Trophoblast cell (in vitro differentiated cells and primary cell): ENCODE measurements around the gene MVP.

Experiments used
- DNase-seq, 2 donors: peaks; one replicate each; pipeline ENCODE4 v3.0.0-alpha.2; 2016
- H2AFZ ChIP-seq: 2 replicates; pipeline ENCODE4 v1.6.1; 2013; ENCODE audit warnings: low read length, moderate library complexity, mild to moderate bottlenecking; ENCODE audit not compliant: insufficient read depth, poor library complexity
- H2AK5ac ChIP-seq: 2 replicates; pipeline ENCODE4 v1.6.1; 2013; ENCODE audit warnings: mild to moderate bottlenecking, low read length
- H2BK120ac ChIP-seq: 2 replicates; pipeline ENCODE4 v1.6.1; 2013; ENCODE audit warnings: low read length, mild to moderate bottlenecking, moderate library complexity; ENCODE audit not compliant: insufficient read depth, poor library complexity
- H2BK12ac ChIP-seq: 2 replicates; pipeline ENCODE4 v1.6.1; 2013; ENCODE audit warnings: mild to moderate bottlenecking, low read length, moderate library complexity
- H2BK5ac ChIP-seq: 2 replicates; pipeline ENCODE4 v1.6.1; 2013; ENCODE audit warnings: low read length, low read depth, moderate library complexity, mild to moderate bottlenecking; ENCODE audit not compliant: poor library complexity
- H3K14ac ChIP-seq: 2 replicates; pipeline ENCODE4 v1.6.1; 2013; ENCODE audit warnings: mild to moderate bottlenecking, low read length
- H3K18ac ChIP-seq: 2 replicates; pipeline ENCODE4 v1.6.1; 2013; ENCODE audit warnings: mild to moderate bottlenecking, low read length
- H3K23ac ChIP-seq: 2 replicates; pipeline ENCODE4 v1.6.1; 2013; ENCODE audit warnings: low read length
- H3K27ac ChIP-seq: 2 replicates; pipeline ENCODE4 v1.5.1; 2013; ENCODE audit warnings: low read depth, mild to moderate bottlenecking, inconsistent platforms, low read length, moderate library complexity
- H3K27me3 ChIP-seq: 2 replicates; pipeline ENCODE4 v1.6.1; 2013; ENCODE audit warnings: inconsistent platforms, mild to moderate bottlenecking, low read length, moderate library complexity; ENCODE audit not compliant: insufficient read depth
- H3K36me3 ChIP-seq, 2 experiments: 1 replicate in 1 of 2; 2 replicates in 1 of 2; pipeline ENCODE4 v1.6.1; 2013; ENCODE audit warnings: low read length in 2 of 2, mild to moderate bottlenecking in 2 of 2, moderate library complexity in 1 of 2; ENCODE audit not compliant: insufficient read depth in 2 of 2, control insufficient read depth in 1 of 2
- H3K4ac ChIP-seq: 2 replicates; pipeline ENCODE4 v1.6.1; 2013; ENCODE audit warnings: low read depth, mild to moderate bottlenecking, low read length, moderate library complexity
- H3K4me1 ChIP-seq, 2 experiments: 1 replicate in 1 of 2; 2 replicates in 1 of 2; pipeline ENCODE4 v1.6.1; 2013; ENCODE audit warnings: low read length in 2 of 2, mild to moderate bottlenecking in 2 of 2, moderate library complexity in 1 of 2; ENCODE audit not compliant: insufficient read depth in 2 of 2, control insufficient read depth in 1 of 2
- H3K4me2 ChIP-seq: 2 replicates; pipeline ENCODE4 v1.6.1; 2013; ENCODE audit warnings: inconsistent platforms, mild to moderate bottlenecking, low read length, moderate library complexity
- H3K4me3 ChIP-seq: 2 replicates; pipeline ENCODE4 v1.5.1; 2013; ENCODE audit warnings: mild to moderate bottlenecking, low read depth, low read length, inconsistent platforms
- H3K79me1 ChIP-seq: one replicate; pipeline ENCODE4 v1.6.1; 2013; ENCODE audit warnings: low read length
- H3K79me2 ChIP-seq: 2 replicates; pipeline ENCODE4 v1.6.1; 2013; ENCODE audit warnings: low read length, mild to moderate bottlenecking; ENCODE audit not compliant: control insufficient read depth, insufficient read depth, poor library complexity
- H3K9ac ChIP-seq: 2 replicates; pipeline ENCODE4 v1.6.1; 2013; ENCODE audit warnings: mild to moderate bottlenecking, low read length
- H3K9me3 ChIP-seq: 2 replicates; pipeline ENCODE4 v1.6.1; 2013; ENCODE audit warnings: low read depth, mild to moderate bottlenecking, control low read depth, inconsistent platforms, low read length; ENCODE audit not compliant: insufficient read depth
- H4K12ac ChIP-seq: 2 replicates; pipeline ENCODE4 v1.6.1; 2013; ENCODE audit warnings: low read depth, mild to moderate bottlenecking, low read length, moderate library complexity
- H4K8ac ChIP-seq: 2 replicates; pipeline ENCODE4 v1.6.1; 2013; ENCODE audit warnings: low read depth, mild to moderate bottlenecking, low read length, moderate library complexity
- H4K91ac ChIP-seq: one replicate; pipeline ENCODE4 v1.6.1; 2013; ENCODE audit warnings: low read depth, mild to moderate bottlenecking, low read length, moderate library complexity
- WGBS: extraction: QIAGEN DNeasy Blood & Tissue Kit; methylation state at CpG from one replicate; pipeline ENCODE4 v1.1.7; 2013; ENCODE audit warnings: missing lambda C conversion rate; ENCODE audit not compliant: insufficient read length, insufficient coverage; ENCODE audit errors: extremely low coverage; 5-methylcytosine and 5-hydroxymethylcytosine counted together

The MVP gene

DNA sequence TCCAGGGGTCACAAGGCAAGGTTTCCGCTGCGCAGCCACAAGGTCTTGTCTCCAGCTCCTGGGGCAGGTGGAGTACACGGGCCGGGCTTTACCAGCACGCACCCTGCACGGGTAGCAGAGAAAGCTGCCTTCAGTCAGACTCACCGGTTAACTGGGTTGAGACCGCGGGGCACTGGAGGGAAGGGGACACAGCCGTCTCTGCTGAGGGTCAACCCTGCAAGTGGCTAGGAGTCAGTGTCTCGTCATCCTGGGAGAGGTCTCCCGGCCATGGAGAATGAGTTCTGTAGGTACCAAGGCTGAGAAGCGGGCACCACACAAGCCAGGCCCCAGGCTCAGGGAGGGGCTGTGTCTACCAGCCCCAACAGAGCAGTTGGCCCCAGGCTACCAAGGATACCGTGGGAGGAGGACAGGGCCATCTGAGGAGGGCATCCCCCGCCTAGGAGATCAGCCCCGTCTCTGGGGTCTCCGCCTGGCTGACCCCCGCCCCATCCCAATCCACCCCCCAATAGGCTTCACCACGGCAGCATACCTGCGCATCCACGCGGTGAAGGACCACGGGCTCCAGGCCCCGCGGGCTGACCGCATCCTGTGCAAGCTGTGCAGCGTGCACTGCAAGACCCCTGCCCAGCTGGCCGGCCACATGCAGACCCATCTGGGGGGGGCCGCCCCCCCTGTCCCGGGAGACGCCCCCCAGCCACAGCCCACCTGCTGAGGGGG lies 11.1 kb upstream of the MVP start:
- no peak overlapping the region for H3K4me3 ChIP-seq
- no peak overlapping the region for H3K9ac ChIP-seq
- peak overlapping the region; percentile 33 for H3K4ac ChIP-seq
- H2AFZ ChIP-seq = no peak overlapping the region
- H2BK5ac ChIP-seq = no peak overlapping the region
- peaks cover 22% of the 10 kb centered on the region for H3K79me2 ChIP-seq
- peaks cover 4% of the 10 kb centered on the region for H3K9me3 ChIP-seq
- H3K27ac ChIP-seq = peak overlapping the region; percentile 7
- H4K8ac ChIP-seq = no peak overlapping the region
- no peak overlapping the region for H2BK12ac ChIP-seq
- H3K27me3 ChIP-seq = no peaks in the 10 kb centered on the region
- peaks cover 28% of the 10 kb centered on the region for H3K79me1 ChIP-seq
- H4K91ac ChIP-seq = no peak overlapping the region
- WGBS = no CpG with 5 or more reads among the region's 31 CpGs
- H4K12ac ChIP-seq = no peak overlapping the region
- H3K18ac ChIP-seq = peak overlapping the region; percentile 37
- DNase-seq = no peak
- H3K23ac ChIP-seq = no peak overlapping the region
- peak overlapping the region; percentile 52 for H3K4me2 ChIP-seq
- H3K36me3 ChIP-seq = peaks cover 23 to 26% of the 10 kb centered on the region in 2 experiments
- H3K4me1 ChIP-seq = peaks cover 25 to 46% of the 10 kb centered on the region in 2 experiments
- H2AK5ac ChIP-seq = no peak overlapping the region
- no peak overlapping the region for H3K14ac ChIP-seq
- H2BK120ac ChIP-seq = no peak overlapping the region

DNA sequence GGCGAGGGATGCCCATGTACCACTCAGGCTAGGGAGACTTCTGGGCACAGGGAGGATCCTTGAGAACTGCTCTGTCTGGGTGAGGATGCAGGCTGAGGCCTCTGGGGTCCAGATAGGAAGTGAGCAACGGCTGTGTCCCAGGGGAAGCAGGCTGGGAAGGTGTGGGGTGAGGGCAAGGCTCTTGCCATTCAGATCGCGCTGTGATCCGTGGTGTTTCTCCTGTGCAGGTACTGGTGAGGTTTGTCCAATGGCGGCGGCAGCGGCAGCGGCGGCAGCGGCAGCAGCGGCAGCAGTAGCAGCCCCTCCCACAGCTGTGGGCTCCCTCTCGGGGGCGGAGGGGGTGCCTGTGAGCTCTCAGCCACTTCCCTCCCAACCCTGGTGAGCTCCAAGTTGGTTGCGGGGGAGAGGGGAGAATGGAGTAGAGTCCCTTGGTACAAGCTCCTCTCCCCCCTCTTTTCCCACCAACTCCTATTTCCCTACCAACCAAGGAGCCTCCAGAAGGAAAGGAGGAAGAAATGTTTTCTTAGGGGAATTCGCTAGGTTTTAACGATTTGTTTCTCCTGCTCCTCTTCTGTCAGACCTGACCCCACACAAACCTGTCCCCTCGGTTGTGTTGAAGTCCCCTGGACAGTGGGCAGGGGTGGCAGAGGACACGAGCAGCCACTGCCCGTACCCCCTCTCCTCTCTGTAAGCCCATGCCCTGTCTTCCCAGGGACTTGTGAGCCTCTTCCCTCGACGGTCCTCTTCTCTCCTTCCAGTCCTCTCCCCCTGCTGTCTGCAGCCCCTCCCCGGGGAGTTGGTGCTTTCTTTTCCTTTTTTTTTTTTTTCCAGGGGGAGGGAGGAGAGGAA lies 10.2 kb upstream of the MVP start:
- no peak overlapping the region for H3K4ac ChIP-seq
- no peak overlapping the region for H4K8ac ChIP-seq
- H3K4me3 ChIP-seq = no peak overlapping the region
- H2BK5ac ChIP-seq = no peak overlapping the region
- H3K18ac ChIP-seq = no peak overlapping the region
- H3K36me3 ChIP-seq = peaks cover 23 to 25% of the 10 kb centered on the region in 2 experiments
- H2BK12ac ChIP-seq = no peak overlapping the region
- peaks cover 4% of the 10 kb centered on the region for H3K9me3 ChIP-seq
- no peak overlapping the region for H3K9ac ChIP-seq
- no peak overlapping the region for H3K4me2 ChIP-seq
- peaks cover 19 to 43% of the 10 kb centered on the region in 2 experiments for H3K4me1 ChIP-seq
- no peak overlapping the region for H4K12ac ChIP-seq
- no peak for DNase-seq
- no CpG with 5 or more reads among the region's 23 CpGs for WGBS
- H2BK120ac ChIP-seq = no peak overlapping the region
- peaks cover 21% of the 10 kb centered on the region for H3K79me2 ChIP-seq
- peaks cover 24% of the 10 kb centered on the region for H3K79me1 ChIP-seq
- H2AK5ac ChIP-seq = no peak overlapping the region
- no peak overlapping the region for H3K23ac ChIP-seq
- no peaks in the 10 kb centered on the region for H3K27me3 ChIP-seq
- no peak overlapping the region for H2AFZ ChIP-seq
- no peak overlapping the region for H4K91ac ChIP-seq
- peak overlapping the region; percentile 44 for H3K27ac ChIP-seq
- H3K14ac ChIP-seq = no peak overlapping the region

DNA sequence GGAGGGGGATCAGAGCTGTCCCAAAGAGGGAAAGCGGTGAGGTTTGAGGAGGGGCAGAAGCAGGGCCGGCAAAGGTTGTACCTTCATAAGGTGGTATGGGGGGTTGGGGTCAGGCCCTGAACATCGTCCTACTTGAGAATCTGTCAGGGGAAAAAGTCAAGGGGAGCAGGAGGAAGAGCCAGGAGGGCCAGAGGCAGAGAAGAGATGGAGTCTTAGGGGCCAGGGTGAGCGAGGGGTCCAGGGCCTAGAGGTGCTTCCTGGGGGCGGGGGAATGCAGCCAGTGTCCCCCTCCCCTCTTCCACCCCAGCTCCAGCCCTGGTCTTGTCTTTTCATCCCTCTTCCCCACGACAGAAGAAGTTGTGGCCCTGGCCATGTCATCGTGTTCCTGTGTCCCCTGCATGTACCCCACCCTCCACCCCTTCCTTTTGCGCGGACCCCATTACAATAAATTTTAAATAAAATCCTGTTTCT lies 9.5 kb upstream of the MVP start:
- H2BK5ac ChIP-seq = no peak overlapping the region
- H3K27me3 ChIP-seq = no peaks in the 10 kb centered on the region
- WGBS = no CpG with 5 or more reads among the region's 9 CpGs
- H4K91ac ChIP-seq = no peak overlapping the region
- H3K4ac ChIP-seq = no peak overlapping the region
- peak overlapping the region; percentile 44 for H3K27ac ChIP-seq
- no peak overlapping the region for H3K14ac ChIP-seq
- no peak overlapping the region for H3K23ac ChIP-seq
- peaks cover 20% of the 10 kb centered on the region for H3K79me2 ChIP-seq
- no peak for DNase-seq
- no peak overlapping the region for H4K8ac ChIP-seq
- peaks cover 19 to 45% of the 10 kb centered on the region in 2 experiments for H3K4me1 ChIP-seq
- peaks cover 23 to 25% of the 10 kb centered on the region in 2 experiments for H3K36me3 ChIP-seq
- H2AFZ ChIP-seq = no peak overlapping the region
- no peak overlapping the region for H3K9ac ChIP-seq
- peaks cover 4% of the 10 kb centered on the region for H3K9me3 ChIP-seq
- H3K18ac ChIP-seq = peak overlapping the region; percentile 15
- peak overlapping the region; percentile 45 for H3K4me2 ChIP-seq
- H4K12ac ChIP-seq = no peak overlapping the region
- H3K4me3 ChIP-seq = no peak overlapping the region
- H2AK5ac ChIP-seq = no peak overlapping the region
- peaks cover 24% of the 10 kb centered on the region for H3K79me1 ChIP-seq
- H2BK12ac ChIP-seq = no peak overlapping the region
- H2BK120ac ChIP-seq = no peak overlapping the region

DNA sequence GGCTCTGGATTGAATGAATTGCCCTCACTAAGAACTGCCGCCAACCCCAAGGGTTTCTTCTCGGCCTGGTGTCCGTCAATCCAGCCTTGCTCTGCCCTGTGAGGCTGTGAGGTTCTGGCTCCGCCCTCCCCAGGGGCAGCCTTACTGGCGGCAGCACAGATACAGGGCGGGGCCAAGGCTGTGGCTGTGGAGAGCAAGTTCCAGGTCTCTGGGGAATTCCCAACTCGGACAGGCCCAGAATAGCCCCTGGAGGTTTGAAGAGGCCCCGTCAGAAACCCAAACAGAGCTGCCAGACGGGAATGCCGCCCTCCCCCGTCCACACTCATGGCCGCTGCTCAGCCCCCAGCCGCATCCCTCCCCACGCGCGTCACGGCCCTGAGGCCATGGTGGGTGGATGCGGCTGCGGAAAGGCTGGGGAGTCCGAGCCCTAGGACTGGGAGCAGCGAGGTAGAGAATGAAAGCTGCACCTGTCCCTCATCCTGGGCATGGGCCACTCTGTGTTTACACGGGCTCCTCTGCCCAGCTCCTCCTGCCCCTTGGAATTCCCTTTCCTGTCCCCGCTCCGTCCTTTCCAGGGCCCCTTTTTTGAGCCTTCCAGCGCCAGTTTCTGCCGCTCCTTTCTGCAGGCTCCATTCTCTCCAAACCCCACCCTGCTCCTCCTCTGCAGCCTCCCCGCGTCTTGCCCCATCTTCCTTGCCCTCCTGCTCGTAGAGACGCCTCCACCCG lies 8.9 kb upstream of the MVP start:
- H3K4me2 ChIP-seq = peak overlapping the region; percentile 75
- peak overlapping the region; percentile 83 for H3K27ac ChIP-seq
- peak; percentile 97 to 98 for DNase-seq
- no CpG with 5 or more reads among the region's 31 CpGs for WGBS
- peaks cover 24% of the 10 kb centered on the region for H3K79me2 ChIP-seq
- peak overlapping the region; percentile 59 for H4K91ac ChIP-seq
- peak overlapping the region; percentile 38 for H2AK5ac ChIP-seq
- peak overlapping the region; percentile 41 for H3K4me3 ChIP-seq
- peaks cover 4% of the 10 kb centered on the region for H3K9me3 ChIP-seq
- H2BK5ac ChIP-seq = peak overlapping the region; percentile 43
- H4K12ac ChIP-seq = no peak overlapping the region
- H3K9ac ChIP-seq = peak overlapping the region; percentile 18
- H3K79me1 ChIP-seq = peaks cover 28% of the 10 kb centered on the region
- no peak overlapping the region for H3K23ac ChIP-seq
- peaks cover 19 to 45% of the 10 kb centered on the region in 2 experiments for H3K4me1 ChIP-seq
- peak overlapping the region; percentile 12 for H3K18ac ChIP-seq
- H3K4ac ChIP-seq = peak overlapping the region; percentile 5
- peak overlapping the region; percentile 3 for H2AFZ ChIP-seq
- H2BK12ac ChIP-seq = no peak overlapping the region
- H2BK120ac ChIP-seq = peak overlapping the region; percentile 5
- H3K27me3 ChIP-seq = no peaks in the 10 kb centered on the region
- H4K8ac ChIP-seq = peak overlapping the region; percentile 8
- H3K36me3 ChIP-seq = peaks cover 23 to 25% of the 10 kb centered on the region in 2 experiments
- H3K14ac ChIP-seq = peak overlapping the region; percentile 32
